Suprapubic skin (tissue), 3 donors: ENCODE data around the gene NOS1AP.

Source experiments
- POLR2A ChIP-seq, 2 donors: fragments of 450-650 bp; IDR thresholded peaks; one replicate each; pipeline ENCODE4 v1.6.1; 2017; ENCODE audit warnings: antibody characterized with exemption in 2 of 2, mild to moderate bottlenecking in 2 of 2, moderate library complexity in 2 of 2
- TF ChIP-seq, protein P1 (sequence below), 2 donors: fragments of 200-600 bp in 1 of 2; fragments of 450-650 bp in 1 of 2; sonication (generic) in 1 of 2; IDR thresholded peaks; one replicate each; pipeline ENCODE4 v1.5.1; 2016 to 2019; ENCODE audit warnings: antibody characterized with exemption in 2 of 2, mild to moderate bottlenecking in 1 of 2, moderate library complexity in 1 of 2

DNA sequence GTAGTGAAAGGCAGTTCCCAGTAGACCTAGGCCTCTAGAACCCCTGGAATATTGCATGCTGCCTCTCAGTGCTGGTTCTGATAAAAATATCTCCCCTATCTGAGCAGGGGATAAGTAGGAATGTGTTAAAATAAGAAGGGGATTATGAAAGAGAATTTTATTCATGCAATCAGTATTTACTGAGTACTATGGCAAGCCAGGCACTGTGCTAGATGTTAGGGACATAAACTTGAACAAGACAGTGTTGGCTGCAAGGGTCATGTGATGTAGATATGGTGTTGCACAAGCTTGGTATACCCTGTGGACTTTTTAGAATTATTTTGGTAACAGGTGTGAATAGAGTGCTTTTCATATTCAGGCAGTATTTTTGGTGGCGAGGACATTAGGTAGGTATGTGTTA lies 23.6 kb downstream of the NOS1AP start:
- TF ChIP-seq POLR2A (IDR thresholded peaks at IDR 0.05) = no peak
- TF ChIP-seq, protein P1, sequence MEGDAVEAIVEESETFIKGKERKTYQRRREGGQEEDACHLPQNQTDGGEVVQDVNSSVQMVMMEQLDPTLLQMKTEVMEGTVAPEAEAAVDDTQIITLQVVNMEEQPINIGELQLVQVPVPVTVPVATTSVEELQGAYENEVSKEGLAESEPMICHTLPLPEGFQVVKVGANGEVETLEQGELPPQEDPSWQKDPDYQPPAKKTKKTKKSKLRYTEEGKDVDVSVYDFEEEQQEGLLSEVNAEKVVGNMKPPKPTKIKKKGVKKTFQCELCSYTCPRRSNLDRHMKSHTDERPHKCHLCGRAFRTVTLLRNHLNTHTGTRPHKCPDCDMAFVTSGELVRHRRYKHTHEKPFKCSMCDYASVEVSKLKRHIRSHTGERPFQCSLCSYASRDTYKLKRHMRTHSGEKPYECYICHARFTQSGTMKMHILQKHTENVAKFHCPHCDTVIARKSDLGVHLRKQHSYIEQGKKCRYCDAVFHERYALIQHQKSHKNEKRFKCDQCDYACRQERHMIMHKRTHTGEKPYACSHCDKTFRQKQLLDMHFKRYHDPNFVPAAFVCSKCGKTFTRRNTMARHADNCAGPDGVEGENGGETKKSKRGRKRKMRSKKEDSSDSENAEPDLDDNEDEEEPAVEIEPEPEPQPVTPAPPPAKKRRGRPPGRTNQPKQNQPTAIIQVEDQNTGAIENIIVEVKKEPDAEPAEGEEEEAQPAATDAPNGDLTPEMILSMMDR (IDR thresholded peaks at IDR 0.05) = no peak
